Neural cell (in vitro differentiated cells): ENCODE results near the gene OGDH. TPM values are rescaled to one million over a fixed set of nuclear protein-coding genes. Genes with fewer than 3 reads are reported as not detected.

Experiments
- H2AFZ ChIP-seq: fragments of 200-600, 300-800 bp; sonication (generic), shearing (Covaris generic); 2 replicates; pipeline ENCODE4 v1.6.0; 2014; ENCODE audit warnings: low read depth, mild to moderate bottlenecking, antibody characterized with exemption, low read length, moderate library complexity
- H3F3A ChIP-seq: fragments of 200-600 bp; shearing (Covaris generic); 2 replicates; pipeline ENCODE4 v1.6.1; 2016; ENCODE audit warnings: mild to moderate bottlenecking, moderate library complexity, mixed read lengths, antibody characterized with exemption, low read length; ENCODE audit not compliant: insufficient read depth, poor library complexity, severe bottlenecking
- H3K27ac ChIP-seq: fragments of 200-600, 300-800 bp; sonication (generic), shearing (Covaris generic); 2 replicates; pipeline ENCODE4 v1.5.1; 2014; ENCODE audit warnings: mild to moderate bottlenecking, low read length, moderate library complexity
- H3K27me3 ChIP-seq: fragments of 300-800, 200-600 bp; sonication (generic), shearing (Covaris generic); 2 replicates; pipeline ENCODE4 v1.6.0; 2014; ENCODE audit warnings: mild to moderate bottlenecking, low read depth, low read length, moderate library complexity; ENCODE audit not compliant: insufficient read depth
- H3K36me3 ChIP-seq: fragments of 300-800, 200-600 bp; sonication (generic), shearing (Covaris generic); 2 replicates; pipeline ENCODE4 v1.5.1; 2014; ENCODE audit warnings: mild to moderate bottlenecking, antibody characterized with exemption, low read length, moderate library complexity; ENCODE audit not compliant: insufficient read depth
- H3K4me2 ChIP-seq: fragments of 300-800, 200-600 bp; sonication (generic), shearing (Covaris generic); 2 replicates; pipeline ENCODE4 v1.6.0; 2014; ENCODE audit warnings: mild to moderate bottlenecking, low read length
- H3K4me3 ChIP-seq: fragments of 300-800, 200-600 bp; sonication (generic), shearing (Covaris generic); 2 replicates; pipeline ENCODE4 v1.5.1; 2014; ENCODE audit warnings: mild to moderate bottlenecking, low read length, moderate library complexity
- H3K79me2 ChIP-seq: fragments of 200-600 bp; shearing (Covaris generic); replicated peaks from 2 replicates; pipeline ENCODE4 v1.6.0; 2014; ENCODE audit warnings: mild to moderate bottlenecking, low read length, moderate library complexity; ENCODE audit not compliant: insufficient read depth
- H3K9ac ChIP-seq: fragments of 300-800, 200-600 bp; sonication (generic), shearing (Covaris generic); 2 replicates; pipeline ENCODE4 v1.6.1; 2016; ENCODE audit warnings: mild to moderate bottlenecking, low read length, mixed read lengths
- H3K9me2 ChIP-seq: fragments of 200-600 bp; shearing (Covaris generic); 2 replicates; pipeline ENCODE4 v1.6.1; 2016; ENCODE audit warnings: mild to moderate bottlenecking, low read length, mixed read lengths; ENCODE audit not compliant: insufficient read depth
- H3K9me3 ChIP-seq: fragments of 200-600, 300-800 bp; sonication (generic), shearing (Covaris generic); 2 replicates; pipeline ENCODE4 v1.6.1; 2016; ENCODE audit warnings: mild to moderate bottlenecking, mixed run types, low read length, moderate library complexity, mixed read lengths
- H4K20me1 ChIP-seq: fragments of 200-600 bp; shearing (Covaris generic); 2 replicates; pipeline ENCODE4 v1.6.1; 2016; ENCODE audit warnings: mild to moderate bottlenecking, mixed run types; ENCODE audit not compliant: insufficient read depth
- EP300 ChIP-seq: fragments of 450-650 bp; conservative IDR thresholded peaks from 2 replicates; pipeline ENCODE4 v1.6.1; 2014; ENCODE audit warnings: antibody characterized with exemption, mild to moderate bottlenecking, moderate library complexity; ENCODE audit not compliant: poor library complexity, severe bottlenecking
- EZH2 ChIP-seq: fragments of 200-600, 300-800 bp; shearing (Covaris generic), sonication (generic); IDR thresholded peaks from 2 replicates; pipeline ENCODE4 v1.6.1; 2014; ENCODE audit warnings: antibody characterized with exemption, low read length, borderline replicate concordance, mild to moderate bottlenecking; ENCODE audit not compliant: insufficient read depth, poor library complexity, severe bottlenecking
- MXI1 ChIP-seq: fragments of 450-650 bp; conservative IDR thresholded peaks from 2 replicates; pipeline ENCODE4 v1.6.1; 2014; ENCODE audit warnings: antibody characterized with exemption, mild to moderate bottlenecking; ENCODE audit not compliant: poor library complexity, severe bottlenecking
- POLR2AphosphoS5 ChIP-seq: IDR thresholded peaks from 2 replicates; pipeline ENCODE4 v1.6.1; 2012
- RAD21 ChIP-seq: fragments of 450-650 bp; conservative IDR thresholded peaks from 2 replicates; pipeline ENCODE4 v1.6.1; 2014; ENCODE audit warnings: antibody characterized with exemption, mild to moderate bottlenecking, moderate library complexity
- SMC3 ChIP-seq: fragments of 450-650 bp; conservative IDR thresholded peaks from 2 replicates; pipeline ENCODE4 v1.6.1; 2014; ENCODE audit warnings: antibody characterized with exemption, mild to moderate bottlenecking, moderate library complexity; ENCODE audit not compliant: poor library complexity
- TAF1 ChIP-seq: IDR thresholded peaks from 2 replicates; pipeline ENCODE4 v1.6.1; 2012; ENCODE audit warnings: low read depth
- polyA plus RNA-seq: library from polyadenylated mRNA; depleted of rRNA; stranded (reverse); fragments of >200 nt; gene quantifications from 2 replicates; pipeline ENCODE4 v1.2.3, GENCODE V29; 2014
- TF ChIP-seq, protein P1 (sequence below): IDR thresholded peaks from 2 replicates; pipeline ENCODE4 v1.6.1; 2012; ENCODE audit warnings: borderline replicate concordance
- TF ChIP-seq, protein P2 (sequence below): fragments of 450-650 bp; IDR thresholded peaks from 2 replicates; pipeline ENCODE4 v1.5.1; 2014; ENCODE audit warnings: antibody characterized with exemption, mild to moderate bottlenecking, moderate library complexity; ENCODE audit not compliant: poor library complexity, severe bottlenecking

Gene OGDH
- polyA plus RNA-seq, 1 donor from 2014 or later: 16.9 TPM

DNA sequence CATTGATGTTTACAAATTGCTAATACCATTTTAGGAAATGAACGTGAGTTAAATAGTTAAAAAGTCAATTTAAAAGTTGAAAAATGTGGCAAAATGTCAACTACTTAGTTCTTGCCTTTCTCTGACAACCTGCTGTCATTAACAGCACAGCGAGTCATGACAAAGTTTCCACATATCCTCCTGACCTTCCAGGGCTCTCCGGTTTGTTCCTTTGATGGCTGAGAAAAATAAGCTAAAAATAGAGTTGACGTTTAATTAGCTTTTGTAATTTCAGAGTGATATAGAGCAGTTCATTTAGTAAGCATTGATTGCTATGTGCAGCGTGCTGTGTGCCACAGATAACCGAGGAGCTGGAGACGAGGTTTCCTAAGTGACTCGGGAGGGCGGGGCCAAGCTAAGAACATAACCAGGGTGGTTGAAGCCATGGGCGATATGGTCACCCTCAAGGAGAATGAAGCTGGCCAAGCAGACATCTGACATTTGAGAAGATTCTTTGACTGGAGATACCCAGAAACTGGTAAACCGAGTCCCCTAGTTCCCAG lies 47.9 kb downstream of the OGDH start:
- Histone ChIP-seq H3K36me3 (no peaks in the 10 kb centered on the region), H3K79me2 (no peaks in the 10 kb centered on the region), H3K4me3 (no peak overlapping the region), H4K20me1 (no peaks in the 10 kb centered on the region), H3K9me2 (no peaks in the 10 kb centered on the region), H3F3A (no peaks in the 10 kb centered on the region), H3K4me2 (no peak overlapping the region), H2AFZ (no peak overlapping the region), H3K9me3 (no peaks in the 10 kb centered on the region), H3K27ac (no peak overlapping the region), H3K9ac (no peak overlapping the region), H3K27me3 (no peaks in the 10 kb centered on the region)
- TF ChIP-seq, protein P1, sequence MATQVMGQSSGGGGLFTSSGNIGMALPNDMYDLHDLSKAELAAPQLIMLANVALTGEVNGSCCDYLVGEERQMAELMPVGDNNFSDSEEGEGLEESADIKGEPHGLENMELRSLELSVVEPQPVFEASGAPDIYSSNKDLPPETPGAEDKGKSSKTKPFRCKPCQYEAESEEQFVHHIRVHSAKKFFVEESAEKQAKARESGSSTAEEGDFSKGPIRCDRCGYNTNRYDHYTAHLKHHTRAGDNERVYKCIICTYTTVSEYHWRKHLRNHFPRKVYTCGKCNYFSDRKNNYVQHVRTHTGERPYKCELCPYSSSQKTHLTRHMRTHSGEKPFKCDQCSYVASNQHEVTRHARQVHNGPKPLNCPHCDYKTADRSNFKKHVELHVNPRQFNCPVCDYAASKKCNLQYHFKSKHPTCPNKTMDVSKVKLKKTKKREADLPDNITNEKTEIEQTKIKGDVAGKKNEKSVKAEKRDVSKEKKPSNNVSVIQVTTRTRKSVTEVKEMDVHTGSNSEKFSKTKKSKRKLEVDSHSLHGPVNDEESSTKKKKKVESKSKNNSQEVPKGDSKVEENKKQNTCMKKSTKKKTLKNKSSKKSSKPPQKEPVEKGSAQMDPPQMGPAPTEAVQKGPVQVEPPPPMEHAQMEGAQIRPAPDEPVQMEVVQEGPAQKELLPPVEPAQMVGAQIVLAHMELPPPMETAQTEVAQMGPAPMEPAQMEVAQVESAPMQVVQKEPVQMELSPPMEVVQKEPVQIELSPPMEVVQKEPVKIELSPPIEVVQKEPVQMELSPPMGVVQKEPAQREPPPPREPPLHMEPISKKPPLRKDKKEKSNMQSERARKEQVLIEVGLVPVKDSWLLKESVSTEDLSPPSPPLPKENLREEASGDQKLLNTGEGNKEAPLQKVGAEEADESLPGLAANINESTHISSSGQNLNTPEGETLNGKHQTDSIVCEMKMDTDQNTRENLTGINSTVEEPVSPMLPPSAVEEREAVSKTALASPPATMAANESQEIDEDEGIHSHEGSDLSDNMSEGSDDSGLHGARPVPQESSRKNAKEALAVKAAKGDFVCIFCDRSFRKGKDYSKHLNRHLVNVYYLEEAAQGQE: no peak
- TF ChIP-seq POLR2AphosphoS5: no peak
- TF ChIP-seq EZH2: no peak
- no peak for TF ChIP-seq MXI1
- TF ChIP-seq TAF1: no peak
- TF ChIP-seq EP300: no peak
- TF ChIP-seq, protein P2, sequence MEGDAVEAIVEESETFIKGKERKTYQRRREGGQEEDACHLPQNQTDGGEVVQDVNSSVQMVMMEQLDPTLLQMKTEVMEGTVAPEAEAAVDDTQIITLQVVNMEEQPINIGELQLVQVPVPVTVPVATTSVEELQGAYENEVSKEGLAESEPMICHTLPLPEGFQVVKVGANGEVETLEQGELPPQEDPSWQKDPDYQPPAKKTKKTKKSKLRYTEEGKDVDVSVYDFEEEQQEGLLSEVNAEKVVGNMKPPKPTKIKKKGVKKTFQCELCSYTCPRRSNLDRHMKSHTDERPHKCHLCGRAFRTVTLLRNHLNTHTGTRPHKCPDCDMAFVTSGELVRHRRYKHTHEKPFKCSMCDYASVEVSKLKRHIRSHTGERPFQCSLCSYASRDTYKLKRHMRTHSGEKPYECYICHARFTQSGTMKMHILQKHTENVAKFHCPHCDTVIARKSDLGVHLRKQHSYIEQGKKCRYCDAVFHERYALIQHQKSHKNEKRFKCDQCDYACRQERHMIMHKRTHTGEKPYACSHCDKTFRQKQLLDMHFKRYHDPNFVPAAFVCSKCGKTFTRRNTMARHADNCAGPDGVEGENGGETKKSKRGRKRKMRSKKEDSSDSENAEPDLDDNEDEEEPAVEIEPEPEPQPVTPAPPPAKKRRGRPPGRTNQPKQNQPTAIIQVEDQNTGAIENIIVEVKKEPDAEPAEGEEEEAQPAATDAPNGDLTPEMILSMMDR: no peak
- no peak for TF ChIP-seq RAD21
- no peak for TF ChIP-seq SMC3

DNA sequence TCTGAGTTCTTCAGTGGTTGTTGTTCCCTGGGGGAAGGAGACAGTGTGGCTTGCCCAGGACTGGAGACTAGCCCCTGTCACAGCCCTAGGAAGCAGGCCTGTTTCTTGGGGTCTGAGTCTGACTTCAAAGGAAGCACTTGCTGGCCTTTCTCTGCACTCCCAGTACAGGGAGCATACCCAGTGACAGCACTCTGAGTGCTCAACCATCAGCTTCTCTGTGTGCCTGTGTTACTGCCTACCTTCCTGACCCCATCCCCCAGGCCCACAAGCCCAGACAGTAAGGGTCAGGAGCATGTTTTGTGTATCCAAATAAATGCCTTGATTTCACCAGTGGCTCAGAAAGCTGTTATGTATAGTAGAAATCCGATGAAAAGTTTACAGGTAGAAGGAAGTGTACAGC lies 48.9 kb downstream of the OGDH start:
- no peaks in the 10 kb centered on the region for H3F3A ChIP-seq
- H3K9ac ChIP-seq: no peak overlapping the region
- no peaks in the 10 kb centered on the region for H3K9me2 ChIP-seq
- H3K4me3 ChIP-seq: no peak overlapping the region
- H3K9me3 ChIP-seq: no peaks in the 10 kb centered on the region
- H3K27me3 ChIP-seq: no peaks in the 10 kb centered on the region
- H3K27ac ChIP-seq: no peak overlapping the region
- H4K20me1 ChIP-seq: no peaks in the 10 kb centered on the region
- no peaks in the 10 kb centered on the region for H3K36me3 ChIP-seq
- no peak overlapping the region for H3K4me2 ChIP-seq
- H2AFZ ChIP-seq: no peak overlapping the region
- TF ChIP-seq, protein P2: no peak
- TF ChIP-seq, protein P1: no peak
- TF ChIP-seq RAD21: no peak
- no peak for TF ChIP-seq TAF1
- no peak for TF ChIP-seq MXI1
- no peaks in the 10 kb centered on the region for H3K79me2 ChIP-seq
